HL-60 (cell line): Measurements from ENCODE around the gene PANX2.
A peak's percentile ranks its signal among the peaks of the same experiment; 100 is the strongest.

ENCODE experiments used
- DNase-seq, 2 experiments: peaks; one replicate each; pipeline ENCODE4 v3.0.0-alpha.2; 2010 to 2020; ENCODE audit warnings: low read depth in 1 of 2, low spot score in 1 of 2
- H3K27ac ChIP-seq: fragments of 250-450 bp; sonication (Bioruptor Pico); replicated peaks from 2 replicates; pipeline ENCODE4 v1.5.1; 2020; ENCODE audit warnings: mild to moderate bottlenecking, moderate library complexity
- H3K27me3 ChIP-seq: fragments of 250-450 bp; sonication (Bioruptor Pico); 2 replicates; pipeline ENCODE4 v1.5.1; 2021; ENCODE audit warnings: mild to moderate bottlenecking, moderate library complexity; ENCODE audit not compliant: insufficient read depth, poor library complexity, severe bottlenecking
- H3K4me3 ChIP-seq: replicated peaks from 2 replicates; pipeline ENCODE4 v1.5.1; 2011; ENCODE audit warnings: mild to moderate bottlenecking, control low read depth, low read length; ENCODE audit not compliant: insufficient read depth
- CTCF ChIP-seq: IDR thresholded peaks from one replicate; pipeline ENCODE4 v1.5.1; 2011; ENCODE audit warnings: low read length, control low read depth, inconsistent platforms; ENCODE audit not compliant: insufficient read depth
- GABPA ChIP-seq: IDR thresholded peaks from 2 replicates; pipeline ENCODE4 v1.6.1; 2012; ENCODE audit warnings: low read depth
- POLR2AphosphoS5 ChIP-seq: IDR thresholded peaks from 2 replicates; pipeline ENCODE4 v1.6.1; 2012; ENCODE audit warnings: low read depth
- REST ChIP-seq: IDR thresholded peaks from 2 replicates; pipeline ENCODE4 v1.6.1; 2012; ENCODE audit warnings: low read depth; ENCODE audit not compliant: insufficient replicate concordance
- SPI1 ChIP-seq: IDR thresholded peaks from 2 replicates; pipeline ENCODE4 v1.6.1; 2012; ENCODE audit warnings: low read depth, mild to moderate bottlenecking, borderline replicate concordance

The PANX2 gene

GRCh38 chr22:50169774-50170341 is 673 bp upstream of the PANX2 start:
- no peak overlapping the region for H3K27ac ChIP-seq
- peak in 1 of 2 experiments; percentile 43 for DNase-seq
- H3K27me3 ChIP-seq, result peaks cover 6% of the 10 kb centered on the region
- TF ChIP-seq CTCF, result no peak
- no peak for TF ChIP-seq POLR2AphosphoS5
- no peak for TF ChIP-seq GABPA
- TF ChIP-seq REST, result no peak
- no peak for TF ChIP-seq SPI1
- peak overlapping the region; percentile 41 for H3K4me3 ChIP-seq

GRCh38 chr22:50171319-50171964 is 911 bp downstream of the PANX2 start:
- Histone ChIP-seq H3K4me3 (no peak overlapping the region), H3K27me3 (peaks cover 6% of the 10 kb centered on the region), H3K27ac (no peak overlapping the region)
- no peak for TF ChIP-seq REST
- no peak for TF ChIP-seq POLR2AphosphoS5
- no peak for TF ChIP-seq SPI1
- TF ChIP-seq GABPA, result no peak
- no peak for TF ChIP-seq CTCF
- no peak for DNase-seq

GRCh38 chr22:50171965-50172421 is 1.5 kb downstream of the PANX2 start:
- no peak overlapping the region for H3K27ac ChIP-seq
- DNase-seq, result no peak
- TF ChIP-seq REST (no peak), POLR2AphosphoS5 (no peak), CTCF (no peak), GABPA (no peak), SPI1 (no peak)
- H3K27me3 ChIP-seq, result peaks cover 6% of the 10 kb centered on the region
- H3K4me3 ChIP-seq, result no peak overlapping the region
